Peyer's patch (tissue), 4 donors: Measurements from ENCODE around the gene EML4. TPM values are rescaled to one million over a fixed set of nuclear protein-coding genes. Genes with fewer than 3 reads are reported as not detected.

Experiments used
- DNase-seq, 3 donors: peaks; one replicate each; pipeline ENCODE4 v3.0.0-alpha.2; 2017 to 2019
- H3K27ac ChIP-seq, 4 donors: fragments of 200-600 bp; sonication (generic); one replicate each; pipeline ENCODE4 v1.5.1; 2016 to 2019
- H3K27me3 ChIP-seq, 2 donors: fragments of 200-600 bp; sonication (generic); one replicate each; pipeline ENCODE4 v1.5.1; 2019
- H3K36me3 ChIP-seq, 3 donors: fragments of 200-600 bp; sonication (generic); one replicate each; pipeline ENCODE4 v1.5.1; 2016 to 2019
- H3K4me1 ChIP-seq, 4 donors: fragments of 200-600 bp; sonication (generic); one replicate each; pipeline ENCODE4 v1.5.1; 2016 to 2019
- H3K4me3 ChIP-seq, 4 donors: fragments of 200-600 bp; sonication (generic); 1 replicate in 3 of 4; 2 replicates in 1 of 4; pipeline ENCODE4 v1.5.1; 2016 to 2019; ENCODE audit warnings: mild to moderate bottlenecking in 1 of 4
- H3K9me3 ChIP-seq, 4 donors: fragments of 200-600 bp; sonication (generic); one replicate each; pipeline ENCODE4 v1.5.1; 2016 to 2019; ENCODE audit warnings: mild to moderate bottlenecking in 1 of 4
- POLR2A ChIP-seq, 2 donors: fragments of 450-650 bp; IDR thresholded peaks; one replicate each; pipeline ENCODE4 v1.5.1; 2017; ENCODE audit warnings: antibody characterized with exemption in 2 of 2, mild to moderate bottlenecking in 2 of 2, moderate library complexity in 2 of 2
- total RNA-seq, 4 donors: library from RNA; depleted of rRNA; stranded (reverse); fragments of >200 nt; gene quantifications; one replicate each; pipeline ENCODE4 v1.1.0, GENCODE V29; 2016
- TF ChIP-seq, protein P1 (sequence below), 6 experiments: fragments of 450-650 bp in 4 of 6; fragments of 200-600 bp in 2 of 6; sonication (generic) in 1 of 6; IDR thresholded peaks; one replicate each; pipeline ENCODE4 v1.5.1; 2017 to 2019; ENCODE audit warnings: antibody characterized with exemption in 6 of 6, mild to moderate bottlenecking in 3 of 6, moderate library complexity in 1 of 6

The EML4 gene
- total RNA-seq, 4 donors from 2014 or later: 73.7 to 115 (median 84.4) TPM

DNA sequence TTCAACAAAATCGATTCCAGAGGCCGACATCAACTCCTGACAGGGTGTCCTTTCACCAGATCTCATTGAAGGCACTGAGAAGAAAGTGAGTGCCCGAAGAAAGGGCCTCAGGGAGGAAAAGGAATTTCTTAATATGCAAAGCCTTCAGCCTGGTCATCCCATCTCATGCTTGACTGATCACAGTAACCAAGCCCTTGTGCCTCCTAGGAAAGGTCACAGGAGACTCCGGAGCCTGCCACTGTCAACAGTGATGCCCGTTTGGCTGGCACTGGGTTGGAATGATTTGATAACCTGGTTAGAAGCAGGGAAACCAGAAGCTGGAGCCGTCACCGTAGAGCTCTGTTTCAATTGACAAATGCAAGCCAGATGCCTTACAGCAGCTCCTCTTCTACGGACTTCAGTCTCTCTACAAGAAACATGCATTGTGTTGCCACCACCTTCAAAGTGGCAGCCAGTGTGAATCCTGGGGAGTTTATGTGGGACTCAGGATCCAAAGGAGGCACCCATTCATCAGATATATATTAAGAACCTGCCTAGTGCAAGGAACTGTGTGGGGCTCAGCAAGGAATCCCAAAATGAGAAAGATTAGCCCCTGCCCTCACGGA is 167.3 kb downstream of the EML4 start:
- H3K27me3 ChIP-seq: no peaks in the 10 kb centered on the region
- no peaks in the 10 kb centered on the region for H3K4me1 ChIP-seq
- no peak overlapping the region for H3K4me3 ChIP-seq
- H3K9me3 ChIP-seq: no peaks in the 10 kb centered on the region
- H3K36me3 ChIP-seq: peaks cover 0 to 68% (median 0%) of the 10 kb centered on the region in 3 donors
- H3K27ac ChIP-seq: no peak overlapping the region
- no peak for DNase-seq
- no peak for TF ChIP-seq POLR2A (IDR thresholded peaks at IDR 0.05)
- TF ChIP-seq, protein P1, sequence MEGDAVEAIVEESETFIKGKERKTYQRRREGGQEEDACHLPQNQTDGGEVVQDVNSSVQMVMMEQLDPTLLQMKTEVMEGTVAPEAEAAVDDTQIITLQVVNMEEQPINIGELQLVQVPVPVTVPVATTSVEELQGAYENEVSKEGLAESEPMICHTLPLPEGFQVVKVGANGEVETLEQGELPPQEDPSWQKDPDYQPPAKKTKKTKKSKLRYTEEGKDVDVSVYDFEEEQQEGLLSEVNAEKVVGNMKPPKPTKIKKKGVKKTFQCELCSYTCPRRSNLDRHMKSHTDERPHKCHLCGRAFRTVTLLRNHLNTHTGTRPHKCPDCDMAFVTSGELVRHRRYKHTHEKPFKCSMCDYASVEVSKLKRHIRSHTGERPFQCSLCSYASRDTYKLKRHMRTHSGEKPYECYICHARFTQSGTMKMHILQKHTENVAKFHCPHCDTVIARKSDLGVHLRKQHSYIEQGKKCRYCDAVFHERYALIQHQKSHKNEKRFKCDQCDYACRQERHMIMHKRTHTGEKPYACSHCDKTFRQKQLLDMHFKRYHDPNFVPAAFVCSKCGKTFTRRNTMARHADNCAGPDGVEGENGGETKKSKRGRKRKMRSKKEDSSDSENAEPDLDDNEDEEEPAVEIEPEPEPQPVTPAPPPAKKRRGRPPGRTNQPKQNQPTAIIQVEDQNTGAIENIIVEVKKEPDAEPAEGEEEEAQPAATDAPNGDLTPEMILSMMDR (IDR thresholded peaks at IDR 0.05): no peak

DNA sequence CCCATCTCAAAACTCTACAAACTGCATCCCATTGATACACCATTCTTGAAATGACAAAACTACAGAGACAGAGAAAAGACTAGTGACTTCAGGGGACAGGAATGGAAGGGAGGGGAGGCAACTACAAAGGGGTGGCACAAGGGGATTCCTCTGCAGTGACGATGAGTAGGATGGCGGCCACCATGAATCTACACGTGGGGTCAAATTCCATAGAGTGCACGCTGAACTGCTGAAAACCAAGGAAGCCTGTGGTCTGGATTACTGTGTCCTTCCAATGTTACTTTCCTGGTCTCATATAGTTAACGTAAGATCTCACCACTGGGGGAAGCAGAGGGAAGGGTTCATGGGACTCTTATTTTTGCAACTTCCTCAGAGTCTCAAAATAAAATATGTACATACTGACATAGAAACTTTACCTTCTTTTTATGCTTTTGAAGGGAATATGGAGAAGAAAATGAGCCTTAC is 168.2 kb downstream of the EML4 start:
- H3K9me3 ChIP-seq: no peaks in the 10 kb centered on the region
- DNase-seq: no peak
- H3K36me3 ChIP-seq: peaks cover 0 to 59% (median 0%) of the 10 kb centered on the region in 3 donors
- H3K4me1 ChIP-seq: peaks cover 0 to 5% (median 0%) of the 10 kb centered on the region in 4 donors
- H3K27ac ChIP-seq: no peak overlapping the region
- no peaks in the 10 kb centered on the region for H3K27me3 ChIP-seq
- H3K4me3 ChIP-seq: no peak overlapping the region
- TF ChIP-seq, protein P1 (IDR thresholded peaks at IDR 0.05): peak in 2 of 6 experiments; percentile 9 to 14
- no peak for TF ChIP-seq POLR2A (IDR thresholded peaks at IDR 0.05)

DNA sequence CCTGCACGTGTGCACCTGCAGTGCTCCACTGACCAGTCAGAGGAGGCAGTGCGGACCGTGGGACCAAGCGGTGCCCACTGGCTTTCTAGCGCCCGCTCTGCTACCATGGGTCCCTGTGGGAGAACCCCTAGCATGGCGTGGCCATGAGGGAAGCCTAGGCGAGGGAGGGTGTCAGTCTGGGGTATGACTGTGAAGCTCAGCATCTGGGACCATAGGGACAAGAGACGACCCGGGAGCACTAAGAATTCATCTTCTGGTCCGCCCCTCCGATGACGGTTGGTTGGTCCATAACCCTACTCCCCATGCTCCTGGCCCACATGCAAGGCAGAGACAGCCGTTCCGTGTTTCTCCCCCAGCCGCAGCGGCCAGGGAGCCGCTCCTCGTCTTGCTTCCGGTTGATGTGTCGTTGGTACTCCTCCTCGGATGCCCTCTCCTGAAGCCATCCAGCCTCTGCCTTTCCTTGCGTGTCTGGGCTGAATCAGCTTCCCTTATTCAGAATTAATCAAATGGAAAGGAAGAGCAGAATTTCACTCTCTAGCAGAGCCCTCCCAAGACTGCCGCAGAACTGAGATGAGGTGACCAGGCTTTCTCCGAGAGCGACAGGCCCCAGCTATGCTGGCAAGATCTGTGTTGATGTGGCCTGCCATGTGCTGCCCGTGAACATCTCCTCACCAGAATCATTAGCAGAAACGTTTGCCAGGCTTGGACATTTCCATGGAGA is 168.9 kb downstream of the EML4 start:
- Histone ChIP-seq H3K9me3 (no peaks in the 10 kb centered on the region), H3K36me3 (peaks cover 0 to 55% (median 0%) of the 10 kb centered on the region in 3 donors)

DNA sequence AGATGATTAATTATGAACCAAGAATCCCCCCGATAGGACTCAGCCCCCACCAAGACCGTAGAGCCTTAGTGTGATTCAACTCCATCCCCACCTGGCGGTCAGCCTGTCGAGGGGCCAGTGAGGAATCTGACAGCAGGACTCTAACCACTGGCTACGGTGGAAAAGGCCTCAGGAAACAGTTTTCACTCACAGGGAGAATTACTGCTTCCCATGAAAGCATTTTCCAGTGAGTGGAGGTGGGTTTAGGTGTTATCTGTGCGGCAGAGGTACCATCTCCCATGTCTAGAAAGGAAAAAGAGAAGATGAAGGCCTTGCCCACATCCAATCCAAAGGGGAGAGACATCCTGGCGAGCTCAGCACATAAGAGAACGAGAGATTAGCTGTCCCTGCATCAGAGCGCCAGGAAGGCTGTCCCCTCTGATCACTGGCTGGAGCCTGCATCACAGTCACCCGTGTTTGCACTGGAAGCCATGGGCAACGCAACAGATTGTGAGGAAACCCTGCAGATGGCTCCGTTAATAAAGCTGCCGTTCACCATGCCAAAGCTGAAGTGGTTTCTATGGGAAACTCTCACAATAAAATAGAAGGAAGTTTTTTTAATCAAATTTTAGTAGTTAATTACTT is 169.5 kb downstream of the EML4 start:
- Histone ChIP-seq H3K36me3 (peaks cover 0 to 51% (median 0%) of the 10 kb centered on the region in 3 donors), H3K27ac (no peak overlapping the region), H3K9me3 (no peaks in the 10 kb centered on the region), H3K27me3 (no peaks in the 10 kb centered on the region), H3K4me3 (no peak overlapping the region), H3K4me1 (peaks cover 0 to 12% (median 0%) of the 10 kb centered on the region in 4 donors)
- no peak for DNase-seq
- TF ChIP-seq, protein P1 (IDR thresholded peaks at IDR 0.05): no peak
- TF ChIP-seq POLR2A (IDR thresholded peaks at IDR 0.05): no peak

More for the DNA sequence above, 168.9 kb downstream of the EML4 start:
- Histone ChIP-seq H3K27me3 (no peaks in the 10 kb centered on the region), H3K27ac (no peak overlapping the region), H3K4me1 (peaks cover 0 to 11% (median 0%) of the 10 kb centered on the region in 4 donors), H3K4me3 (no peak overlapping the region)
- TF ChIP-seq POLR2A (IDR thresholded peaks at IDR 0.05): no peak
- TF ChIP-seq, protein P1 (IDR thresholded peaks at IDR 0.05): no peak
- no peak for DNase-seq

DNA sequence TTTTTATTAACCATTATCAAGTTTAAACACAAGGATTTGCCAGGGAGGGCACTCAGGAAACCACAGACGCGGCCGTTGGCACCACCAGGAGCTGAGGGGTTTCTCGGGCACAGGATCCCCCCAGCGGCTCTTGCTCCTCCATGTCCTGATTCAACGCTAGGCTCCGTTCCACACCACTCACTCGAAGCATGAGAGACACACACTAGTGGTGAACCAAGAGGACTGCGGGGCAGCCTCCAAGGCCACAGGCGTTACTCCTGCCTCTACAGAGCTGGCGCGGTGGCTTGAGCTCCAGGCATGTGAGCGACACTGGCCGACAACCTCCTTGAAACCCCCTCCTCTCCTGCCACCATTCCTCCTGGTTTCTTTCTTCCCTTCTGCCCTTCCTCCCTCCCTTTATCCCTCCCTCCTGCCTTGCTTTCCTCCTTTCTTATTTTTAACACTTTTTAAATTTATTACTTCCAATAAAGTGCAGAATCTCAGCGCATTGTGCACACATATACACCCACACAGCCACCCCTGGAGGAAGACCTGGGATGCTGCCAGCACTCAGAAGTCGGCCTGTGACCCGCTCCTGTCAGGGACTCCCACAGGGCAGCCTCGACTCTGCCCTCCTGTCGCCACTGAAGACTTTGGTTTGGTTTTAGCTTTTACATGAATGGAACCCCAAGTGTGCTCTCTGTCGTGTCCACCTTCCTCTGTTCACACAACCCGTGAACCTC is 170.2 kb downstream of the EML4 start:
- Histone ChIP-seq H3K27me3 (no peaks in the 10 kb centered on the region), H3K4me3 (no peak overlapping the region), H3K36me3 (peaks cover 0 to 50% (median 0%) of the 10 kb centered on the region in 3 donors), H3K9me3 (no peaks in the 10 kb centered on the region), H3K27ac (no peak overlapping the region), H3K4me1 (peaks cover 0 to 12% (median 0%) of the 10 kb centered on the region in 4 donors)
- DNase-seq: no peak
- no peak for TF ChIP-seq POLR2A (IDR thresholded peaks at IDR 0.05)
- TF ChIP-seq, protein P1 (IDR thresholded peaks at IDR 0.05): no peak
